GM12874 (cell line): ENCODE results near the gene ZCCHC8.
A peak's percentile ranks its signal among the peaks of the same experiment; 100 is the strongest.

ENCODE experiments used
- TF ChIP-seq, protein P1 (sequence below): IDR thresholded peaks from 2 replicates; pipeline ENCODE4 v1.5.1; 2011; ENCODE audit warnings: low read depth, mild to moderate bottlenecking, control low read depth, low read length, moderate library complexity; ENCODE audit not compliant: insufficient read depth

Gene ZCCHC8

DNA sequence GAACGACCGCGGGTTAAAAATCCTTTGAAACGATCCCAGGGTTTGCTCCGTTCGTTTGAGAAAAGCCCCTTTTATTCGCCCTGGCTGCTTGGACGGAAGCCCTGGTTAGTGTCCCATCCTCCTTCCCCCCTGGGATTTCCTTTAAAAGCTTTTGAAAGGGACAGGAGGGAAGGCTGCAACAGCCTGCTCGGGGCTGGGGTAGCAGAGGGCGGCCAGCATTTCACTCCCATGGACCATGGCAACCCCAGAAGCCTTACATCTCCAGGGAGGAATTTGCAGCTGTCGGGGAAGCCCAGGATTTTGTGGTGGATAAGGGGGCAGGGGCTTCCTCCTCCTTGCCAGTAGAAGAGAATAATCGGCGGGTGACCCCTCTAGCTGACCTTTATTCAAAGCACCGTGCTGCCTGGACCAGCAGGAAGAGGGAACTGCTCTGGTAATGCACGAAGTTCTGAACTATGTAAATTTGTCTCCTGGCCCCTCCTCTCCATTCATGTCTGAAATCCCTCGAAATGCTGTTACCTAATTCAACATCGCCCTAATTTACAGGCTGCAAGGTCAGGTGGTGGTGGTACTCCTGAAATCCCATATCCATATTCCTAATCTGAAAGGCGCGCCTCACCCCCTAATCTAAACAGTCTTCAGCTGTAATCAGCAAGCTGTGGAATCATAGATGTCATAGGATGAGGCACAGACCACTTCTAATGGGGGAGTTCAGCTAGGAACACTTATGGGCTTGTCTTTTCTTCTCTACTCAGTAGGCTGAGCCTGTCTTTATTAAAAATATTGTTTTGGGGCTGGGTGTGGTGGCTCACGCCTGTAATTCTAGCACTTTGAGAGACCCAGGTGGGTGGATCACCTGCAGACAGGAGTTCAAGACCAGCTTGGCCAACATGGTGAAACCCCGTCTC lies 77.2 kb downstream of the ZCCHC8 start:
- TF ChIP-seq, protein P1, sequence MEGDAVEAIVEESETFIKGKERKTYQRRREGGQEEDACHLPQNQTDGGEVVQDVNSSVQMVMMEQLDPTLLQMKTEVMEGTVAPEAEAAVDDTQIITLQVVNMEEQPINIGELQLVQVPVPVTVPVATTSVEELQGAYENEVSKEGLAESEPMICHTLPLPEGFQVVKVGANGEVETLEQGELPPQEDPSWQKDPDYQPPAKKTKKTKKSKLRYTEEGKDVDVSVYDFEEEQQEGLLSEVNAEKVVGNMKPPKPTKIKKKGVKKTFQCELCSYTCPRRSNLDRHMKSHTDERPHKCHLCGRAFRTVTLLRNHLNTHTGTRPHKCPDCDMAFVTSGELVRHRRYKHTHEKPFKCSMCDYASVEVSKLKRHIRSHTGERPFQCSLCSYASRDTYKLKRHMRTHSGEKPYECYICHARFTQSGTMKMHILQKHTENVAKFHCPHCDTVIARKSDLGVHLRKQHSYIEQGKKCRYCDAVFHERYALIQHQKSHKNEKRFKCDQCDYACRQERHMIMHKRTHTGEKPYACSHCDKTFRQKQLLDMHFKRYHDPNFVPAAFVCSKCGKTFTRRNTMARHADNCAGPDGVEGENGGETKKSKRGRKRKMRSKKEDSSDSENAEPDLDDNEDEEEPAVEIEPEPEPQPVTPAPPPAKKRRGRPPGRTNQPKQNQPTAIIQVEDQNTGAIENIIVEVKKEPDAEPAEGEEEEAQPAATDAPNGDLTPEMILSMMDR, result no peak

DNA sequence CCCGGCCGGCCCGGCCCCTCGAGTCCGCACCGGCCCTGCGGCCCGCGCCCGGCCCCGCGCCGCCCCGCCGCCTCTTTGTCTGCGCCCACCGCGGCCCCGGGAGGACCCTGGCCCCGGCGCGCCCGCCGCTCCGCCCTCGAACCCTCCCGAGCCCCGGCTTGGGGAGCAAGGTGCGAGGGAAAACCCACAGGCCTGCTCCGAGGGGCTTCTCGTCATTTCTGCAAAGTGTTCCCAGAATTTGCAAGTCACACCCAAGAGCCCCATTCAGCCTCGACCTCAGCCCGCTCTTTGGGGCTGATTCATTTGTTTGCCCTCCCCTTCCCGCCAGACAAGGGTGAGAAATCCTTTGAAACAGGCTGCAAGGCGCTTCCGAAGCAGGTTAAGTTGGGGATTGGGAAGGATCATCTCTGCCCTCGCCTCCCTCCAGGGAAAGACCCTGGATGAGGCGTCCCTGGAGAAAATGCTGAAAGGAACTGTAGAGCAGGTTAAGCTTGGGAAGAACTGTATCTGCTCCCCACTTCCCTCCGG lies 77.9 kb downstream of the ZCCHC8 start:
- TF ChIP-seq, protein P1, result no peak

DNA sequence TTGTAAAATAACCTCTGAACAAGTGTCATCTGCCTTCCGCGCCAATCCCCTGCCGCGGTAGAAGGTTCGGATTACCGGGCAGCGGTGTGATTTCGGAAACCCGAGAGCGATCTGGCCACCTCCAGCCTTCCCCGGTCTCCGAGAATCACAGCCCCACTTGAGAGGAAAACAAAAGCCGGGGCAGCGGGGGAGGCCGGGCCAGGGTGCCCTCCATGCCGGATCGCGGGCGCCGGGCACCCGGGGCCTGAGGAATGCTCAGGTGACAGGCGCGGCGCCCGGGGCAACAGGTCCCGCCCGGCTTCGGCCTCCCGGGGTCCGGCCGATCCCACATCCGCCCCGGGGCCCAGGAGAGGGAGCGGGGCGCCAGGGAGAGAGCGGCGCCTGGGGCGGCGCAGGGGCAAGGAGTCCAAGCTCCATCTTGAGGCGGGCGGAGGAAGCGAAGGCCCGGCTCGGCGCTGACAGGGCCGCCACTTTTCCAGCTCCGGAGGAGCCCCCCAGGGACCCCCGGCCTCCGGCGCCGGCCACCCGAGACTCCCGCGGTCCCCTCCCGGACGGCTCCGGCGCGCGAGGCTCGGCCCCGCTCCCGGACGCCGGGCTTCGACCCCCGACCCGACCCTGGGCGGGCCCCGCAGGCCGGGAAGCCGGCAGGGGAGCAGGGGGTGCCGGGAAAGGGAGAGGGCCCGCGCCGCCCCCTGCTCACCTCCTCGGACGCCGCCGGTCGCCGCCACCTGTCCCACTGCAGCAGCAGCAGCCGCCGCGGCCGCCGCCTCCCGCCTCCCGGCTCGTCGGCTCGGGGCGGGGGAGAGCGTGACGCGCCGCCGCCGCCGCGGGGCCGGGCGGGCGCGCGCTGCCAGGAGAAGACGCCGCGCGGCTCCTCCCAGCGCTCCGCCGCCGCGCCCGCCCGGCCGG lies 78.7 kb downstream of the ZCCHC8 start, which contains the start of gene CLIP1:
CLIP1 (minus strand) TSS at position 849 of the 909 bp plus-strand sequence. CDS start 42,217 bp downstream, outside the sequence.
- TF ChIP-seq, protein P1, result peak; percentile 67
